GM12865 (cell line): ENCODE results near the gene ATP1A2.

Source experiments
- DNase-seq: peaks from one replicate; pipeline ENCODE4 v3.0.0; 2010; ENCODE audit warnings: low read depth
- H3K4me3 ChIP-seq: 2 replicates; pipeline ENCODE4 v1.5.1; 2011; ENCODE audit warnings: mild to moderate bottlenecking, low read depth, low read length, control low read depth
- TF ChIP-seq, protein P1 (sequence below): IDR thresholded peaks from 2 replicates; pipeline ENCODE4 v1.5.1; 2011; ENCODE audit warnings: low read length, control low read depth, low read depth, inconsistent platforms; ENCODE audit not compliant: insufficient read depth; ENCODE audit errors: missing control alignments

Gene ATP1A2

DNA sequence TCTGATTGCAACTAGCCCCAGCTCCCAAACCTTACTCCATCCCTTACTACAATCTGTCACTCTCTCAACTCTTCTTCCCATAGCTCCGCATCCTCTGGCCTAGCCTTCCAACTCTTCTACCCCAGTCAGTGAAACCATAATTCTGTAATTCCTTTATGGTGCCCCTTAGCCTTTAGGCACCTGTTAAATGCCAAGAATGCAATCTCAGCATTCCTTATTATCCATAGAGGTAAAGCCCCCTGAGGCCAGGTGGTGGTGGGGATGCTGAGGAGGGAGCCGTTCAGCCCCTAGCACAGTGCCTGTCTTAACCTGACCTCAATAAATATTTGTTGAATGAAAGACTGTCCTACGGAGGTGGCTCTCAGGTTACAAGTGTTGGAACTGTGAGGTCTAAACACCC, 14.0 kb downstream of the ATP1A2 start:
- TF ChIP-seq, protein P1, sequence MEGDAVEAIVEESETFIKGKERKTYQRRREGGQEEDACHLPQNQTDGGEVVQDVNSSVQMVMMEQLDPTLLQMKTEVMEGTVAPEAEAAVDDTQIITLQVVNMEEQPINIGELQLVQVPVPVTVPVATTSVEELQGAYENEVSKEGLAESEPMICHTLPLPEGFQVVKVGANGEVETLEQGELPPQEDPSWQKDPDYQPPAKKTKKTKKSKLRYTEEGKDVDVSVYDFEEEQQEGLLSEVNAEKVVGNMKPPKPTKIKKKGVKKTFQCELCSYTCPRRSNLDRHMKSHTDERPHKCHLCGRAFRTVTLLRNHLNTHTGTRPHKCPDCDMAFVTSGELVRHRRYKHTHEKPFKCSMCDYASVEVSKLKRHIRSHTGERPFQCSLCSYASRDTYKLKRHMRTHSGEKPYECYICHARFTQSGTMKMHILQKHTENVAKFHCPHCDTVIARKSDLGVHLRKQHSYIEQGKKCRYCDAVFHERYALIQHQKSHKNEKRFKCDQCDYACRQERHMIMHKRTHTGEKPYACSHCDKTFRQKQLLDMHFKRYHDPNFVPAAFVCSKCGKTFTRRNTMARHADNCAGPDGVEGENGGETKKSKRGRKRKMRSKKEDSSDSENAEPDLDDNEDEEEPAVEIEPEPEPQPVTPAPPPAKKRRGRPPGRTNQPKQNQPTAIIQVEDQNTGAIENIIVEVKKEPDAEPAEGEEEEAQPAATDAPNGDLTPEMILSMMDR, result no peak
- no peak for DNase-seq
- no peak overlapping the region for H3K4me3 ChIP-seq

DNA sequence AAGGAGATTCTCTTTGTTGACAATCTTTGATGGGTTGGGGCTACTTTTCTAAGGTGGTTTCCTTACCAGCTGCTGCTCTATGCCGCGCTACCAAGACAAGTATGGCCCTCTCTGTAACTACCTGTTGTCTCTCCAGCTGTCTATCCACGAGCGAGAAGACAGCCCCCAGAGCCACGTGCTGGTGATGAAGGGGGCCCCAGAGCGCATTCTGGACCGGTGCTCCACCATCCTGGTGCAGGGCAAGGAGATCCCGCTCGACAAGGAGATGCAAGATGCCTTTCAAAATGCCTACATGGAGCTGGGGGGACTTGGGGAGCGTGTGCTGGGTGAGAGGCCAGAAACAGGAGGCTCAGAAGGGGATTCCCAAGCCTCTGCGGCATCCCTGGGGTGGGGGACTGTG, 14.4 kb downstream of the ATP1A2 start:
- no peak overlapping the region for H3K4me3 ChIP-seq
- TF ChIP-seq, protein P1, result no peak
- no peak for DNase-seq

DNA sequence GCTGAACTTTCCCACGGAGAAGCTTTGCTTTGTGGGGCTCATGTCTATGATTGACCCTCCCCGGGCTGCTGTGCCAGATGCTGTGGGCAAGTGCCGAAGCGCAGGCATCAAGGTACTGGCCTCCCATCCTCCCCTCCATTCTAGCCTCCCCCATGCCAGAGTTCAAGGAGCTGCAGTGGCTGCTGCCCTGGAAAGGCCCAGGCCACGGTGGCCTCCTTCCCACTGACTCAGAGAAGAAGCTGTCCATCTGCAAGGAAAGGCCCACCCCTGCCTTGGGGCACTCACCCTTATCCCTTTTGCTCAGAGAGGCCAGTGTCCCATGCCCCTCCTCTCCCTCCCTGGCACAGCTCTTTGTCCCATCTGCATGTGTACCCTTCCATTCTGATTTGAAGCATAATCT, 14.9 kb downstream of the ATP1A2 start:
- TF ChIP-seq, protein P1, result no peak
- H3K4me3 ChIP-seq, result no peak overlapping the region
- no peak for DNase-seq

DNA sequence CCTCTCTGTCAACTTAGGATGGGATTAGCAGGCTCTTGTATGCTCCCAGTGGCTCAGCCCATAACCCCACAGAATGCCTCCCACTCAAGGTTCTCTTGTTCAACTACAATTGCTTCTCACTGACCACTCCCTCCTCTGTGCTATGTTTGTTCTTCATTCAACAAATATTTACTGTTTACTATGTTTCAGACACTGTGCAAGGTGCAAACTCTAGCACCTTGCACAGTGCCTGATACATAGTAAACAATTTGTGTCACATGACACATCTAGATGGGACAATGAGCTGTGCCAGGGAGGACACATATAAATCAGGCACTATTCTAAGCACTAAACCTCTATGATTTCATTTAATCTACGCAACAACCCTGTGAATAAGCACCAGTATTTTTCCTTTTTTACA, 15.4 kb downstream of the ATP1A2 start:
- no peak for DNase-seq
- no peak overlapping the region for H3K4me3 ChIP-seq

DNA sequence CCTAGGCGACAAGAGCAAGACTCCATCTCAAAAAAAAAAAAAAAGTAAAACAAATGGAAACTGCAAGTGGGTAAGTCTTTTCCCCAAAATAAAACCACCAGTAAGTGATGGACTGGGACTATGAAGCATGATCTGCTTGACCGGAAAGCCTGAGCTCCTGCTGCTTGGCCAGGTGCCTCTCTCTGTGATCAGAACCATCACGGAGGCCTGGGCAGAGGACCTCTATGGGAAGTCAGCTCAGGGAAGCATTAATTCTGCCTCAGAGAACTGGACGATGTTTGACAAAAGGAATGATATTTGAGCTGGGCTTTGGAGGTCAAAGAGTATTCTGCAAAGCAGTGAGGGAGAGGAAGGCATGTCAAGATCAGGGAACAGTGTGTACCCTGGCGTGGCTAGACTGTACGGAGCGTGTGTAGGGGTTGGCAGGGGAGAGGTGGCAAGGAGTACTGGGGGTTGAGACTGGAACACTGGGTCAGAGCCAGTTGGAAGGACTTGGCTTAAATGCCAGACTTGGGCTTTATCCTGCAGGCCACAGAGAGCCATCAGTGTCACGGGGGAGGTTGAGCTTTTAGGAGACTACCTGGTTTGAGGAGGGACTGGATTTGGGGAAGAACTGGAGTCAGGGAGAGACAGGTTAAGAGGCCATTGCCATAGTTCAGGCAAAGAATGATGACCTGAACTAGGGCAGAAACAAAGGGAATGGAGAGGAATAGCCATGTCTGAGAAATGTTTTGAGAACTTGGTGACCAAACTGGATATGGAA, 16.4 kb downstream of the ATP1A2 start:
- no peak overlapping the region for H3K4me3 ChIP-seq
- TF ChIP-seq, protein P1, result no peak
- no peak for DNase-seq

More for the DNA sequence above, 15.4 kb downstream of the ATP1A2 start:
- TF ChIP-seq, protein P1, result no peak

DNA sequence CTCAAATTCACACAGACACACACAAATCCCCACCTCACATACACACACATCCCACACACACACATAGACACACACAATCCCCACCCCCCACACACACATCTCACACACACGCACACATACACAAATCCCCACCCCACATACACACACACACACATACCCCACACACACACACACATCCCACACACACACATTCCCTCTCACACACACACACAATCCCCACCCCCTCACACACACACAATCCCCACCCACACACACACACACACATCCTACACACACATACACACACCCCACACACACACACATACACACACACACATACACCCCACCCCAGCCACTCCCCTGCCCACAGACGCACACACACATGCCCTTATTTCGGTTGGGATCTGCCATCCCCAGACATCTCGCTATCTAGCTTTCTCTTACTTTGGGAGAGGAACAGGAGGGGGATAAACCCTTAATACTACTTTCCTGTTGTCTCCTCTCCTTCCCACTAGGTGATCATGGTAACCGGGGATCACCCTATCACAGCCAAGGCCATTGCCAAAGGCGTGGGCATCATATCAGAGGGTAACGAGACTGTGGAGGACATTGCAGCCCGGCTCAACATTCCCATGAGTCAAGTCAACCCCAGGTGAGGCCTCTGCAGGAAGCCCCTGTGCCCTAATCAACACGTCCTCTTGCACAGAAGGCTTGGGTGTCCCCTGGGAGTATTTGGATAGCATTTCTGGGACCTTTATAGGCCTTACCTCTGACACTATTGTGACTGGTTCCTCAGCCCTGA, 18.6 kb downstream of the ATP1A2 start:
- DNase-seq, result no peak
- no peak overlapping the region for H3K4me3 ChIP-seq
- TF ChIP-seq, protein P1, result no peak
